GM19468 (cell line): ENCODE data around the gene PURA.
A peak's percentile ranks its signal among the peaks of the same experiment; 100 is the strongest.

ENCODE experiments used
- ATAC-seq: cut with Tn5 transposase; IDR thresholded peaks from one replicate; pipeline ENCODE4 v1.9.1; 2021; ENCODE audit warnings: mild to moderate bottlenecking, moderate library complexity, moderate number of reproducible peaks; ENCODE audit not compliant: unreplicated experiment; ENCODE audit errors: extremely low read depth

The PURA gene

DNA sequence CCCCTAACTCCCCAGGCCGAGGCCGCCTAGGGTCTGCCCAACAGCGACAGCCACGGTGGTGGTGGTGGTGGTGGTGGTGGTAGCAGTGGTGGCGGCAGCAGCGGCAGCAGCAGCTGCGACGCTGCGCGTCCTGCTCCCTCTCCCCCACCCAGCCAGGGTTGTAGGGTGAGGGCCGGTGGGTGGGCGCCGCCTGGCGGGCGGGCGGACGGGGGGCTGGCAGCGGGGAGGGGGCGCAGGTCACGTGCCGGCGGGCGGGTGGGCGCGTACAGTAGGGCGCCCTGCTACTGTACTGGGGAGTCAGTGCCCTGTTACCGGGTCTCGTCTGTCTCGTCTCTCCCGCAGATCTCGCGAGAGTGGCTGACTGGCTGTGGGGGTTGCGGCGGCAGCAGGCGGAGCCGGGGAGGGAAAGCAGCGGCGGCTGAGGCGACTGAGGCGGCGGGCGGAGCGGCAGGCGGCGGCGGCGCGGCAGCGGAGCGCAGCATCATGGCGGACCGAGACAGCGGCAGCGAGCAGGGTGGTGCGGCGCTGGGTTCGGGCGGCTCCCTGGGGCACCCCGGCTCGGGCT, at the start of gene PURA:
TSS of gene PURA (plus strand) at position 411 of the 565 bp plus-strand sequence. CDS start at position 484, 73 bp downstream.
- ATAC-seq, result peak; percentile 78

DNA sequence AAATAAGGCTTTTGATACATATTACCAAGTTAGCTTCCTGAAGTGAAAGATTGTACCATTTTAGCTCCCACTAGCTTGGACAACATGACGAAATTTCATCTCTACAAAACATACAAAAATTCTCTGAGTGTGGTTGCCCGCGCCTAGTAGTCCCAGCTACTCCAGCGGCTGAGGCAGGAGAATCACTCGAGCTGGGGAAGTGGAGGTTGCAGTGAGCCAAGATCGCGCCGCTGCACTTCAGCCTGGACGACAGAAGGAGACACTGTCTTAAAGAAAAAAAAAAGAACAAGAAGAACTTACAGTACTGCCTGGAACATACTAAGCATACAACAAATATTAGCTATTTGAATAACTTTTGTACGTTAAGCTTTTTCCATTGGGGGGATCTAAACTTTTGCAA, 41.1 kb upstream of the PURA start:
- no peak for ATAC-seq

- no peak for ATAC-seq
Observed at GRCh38 chr5:140073296-140073695, 40.6 kb upstream of the PURA start.

GRCh38 chr5:140075371-140075770, 38.5 kb upstream of the PURA start:
- ATAC-seq, result no peak

GRCh38 chr5:140076142-140076541, 37.8 kb upstream of the PURA start:
- no peak for ATAC-seq

DNA sequence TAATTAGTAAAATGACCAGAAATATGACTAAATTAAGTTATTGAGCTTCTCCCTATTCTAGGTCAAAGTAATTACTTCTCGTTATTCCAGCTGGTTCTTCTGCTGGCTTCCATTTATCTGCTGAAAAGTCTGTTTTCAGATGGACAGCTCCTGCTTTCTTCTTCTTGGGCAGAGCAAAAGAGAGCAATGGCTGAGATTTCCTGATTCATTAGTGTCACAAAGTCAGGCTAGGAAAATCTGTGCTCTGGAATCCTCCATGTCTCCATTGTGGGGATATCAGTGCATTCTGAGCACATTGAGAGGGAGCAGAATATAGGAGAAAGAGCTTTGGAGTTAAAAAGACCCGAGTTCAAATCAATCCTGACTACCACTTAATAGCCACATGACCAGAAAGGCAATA, 37.1 kb upstream of the PURA start:
- no peak for ATAC-seq

- ATAC-seq, result no peak
Observed at GRCh38 chr5:140083120-140083519, 30.8 kb upstream of the PURA start.

DNA sequence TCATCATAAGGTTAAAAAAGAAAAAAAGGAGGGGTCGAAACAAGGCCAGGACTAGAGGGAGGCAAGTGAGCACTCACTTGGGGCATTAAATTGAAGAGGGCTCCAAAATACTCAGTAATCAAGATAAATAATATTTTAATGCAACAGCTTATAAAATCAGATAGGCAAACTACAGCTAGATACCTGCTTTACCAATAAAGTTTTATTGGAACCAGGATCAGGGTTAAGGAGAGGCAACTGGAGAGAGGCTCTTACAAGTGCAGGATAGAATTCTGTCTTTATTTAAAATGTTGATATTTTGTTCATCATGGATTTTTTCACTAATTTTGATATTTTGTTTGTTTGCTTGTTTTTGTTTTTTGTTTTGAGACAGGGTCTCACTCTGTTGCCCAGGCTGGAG, 30.3 kb upstream of the PURA start:
- ATAC-seq, result no peak

DNA sequence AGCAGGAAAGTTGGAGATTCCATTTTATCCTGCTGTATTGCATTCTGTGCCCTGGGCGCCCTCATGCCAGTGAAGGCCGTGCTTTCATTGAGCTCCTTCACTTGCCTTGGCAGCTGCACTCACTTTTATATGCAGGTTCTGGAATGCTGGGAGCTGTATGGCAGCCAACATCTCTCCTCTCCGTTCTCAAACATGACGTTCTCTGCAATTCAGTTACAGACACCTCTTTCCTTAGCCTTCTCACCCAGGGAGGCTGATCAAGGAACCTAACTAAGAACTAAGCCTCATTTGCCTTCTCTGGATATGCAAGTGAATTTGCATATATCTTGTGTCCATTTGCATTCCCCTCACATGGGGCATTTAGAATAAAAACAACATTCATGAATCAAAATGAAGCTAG, 29.4 kb upstream of the PURA start:
- no peak for ATAC-seq

DNA sequence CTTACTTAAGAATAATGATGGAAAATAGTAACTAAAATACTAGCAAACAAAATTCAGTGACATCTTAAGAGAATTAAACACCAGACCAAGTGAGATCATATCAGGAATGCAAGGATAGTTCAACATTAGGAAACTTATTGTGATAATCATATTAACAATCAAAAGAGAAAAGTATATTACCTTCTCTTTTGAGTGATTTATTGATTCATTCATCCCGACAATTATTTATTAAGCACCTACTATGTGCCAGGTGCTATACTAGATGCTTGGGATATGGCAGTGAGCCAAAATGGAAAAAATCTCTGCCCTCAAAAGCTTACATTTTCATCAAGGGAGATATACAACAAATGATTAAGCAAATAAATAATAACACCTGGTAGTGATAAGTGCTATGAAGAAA, 23.7 kb upstream of the PURA start:
- ATAC-seq, result no peak

DNA sequence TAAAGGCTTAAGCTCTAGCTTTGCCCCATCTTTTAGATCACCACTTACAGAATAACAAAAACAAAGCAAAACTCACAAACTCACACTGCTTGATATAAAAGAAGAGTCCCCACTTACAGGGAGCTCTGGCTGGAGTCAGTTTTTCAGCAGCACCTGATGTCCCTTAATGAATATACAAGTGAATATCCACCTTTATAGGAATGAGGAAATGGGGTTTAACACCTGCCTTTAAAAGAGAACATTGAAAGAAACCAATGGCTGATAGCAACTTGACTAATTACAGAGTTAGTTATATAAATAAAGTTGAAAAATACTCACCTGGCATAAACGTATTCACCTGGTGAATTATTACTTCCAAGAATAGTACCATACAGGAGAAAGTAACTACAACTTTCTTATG, 20.7 kb upstream of the PURA start:
- no peak for ATAC-seq

DNA sequence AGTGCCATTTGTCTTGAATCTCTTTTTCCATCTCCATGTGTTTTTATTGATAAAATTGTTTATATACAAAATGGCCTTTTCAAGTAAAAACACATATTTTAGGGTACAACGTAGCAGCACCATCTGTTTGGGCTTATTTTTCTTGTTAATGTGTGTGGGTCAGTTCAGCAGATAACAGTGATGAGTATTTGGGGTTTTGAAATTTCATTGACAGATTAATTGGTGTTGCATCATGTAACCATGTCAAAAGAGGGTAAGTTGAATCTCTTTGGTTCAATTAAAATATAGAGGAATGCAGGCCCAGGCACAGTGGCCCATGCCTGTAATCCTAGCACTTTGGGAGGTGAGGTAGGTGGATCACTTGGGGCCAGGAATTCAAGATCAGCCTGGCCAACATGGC, 20.0 kb upstream of the PURA start:
- no peak for ATAC-seq

- ATAC-seq, result no peak
Observed at GRCh38 chr5:140094889-140095288, 19.0 kb upstream of the PURA start.

GRCh38 chr5:140101179-140101578, 12.7 kb upstream of the PURA start:
- ATAC-seq, result no peak

- ATAC-seq, result no peak
Observed at GRCh38 chr5:140103154-140103553, 10.8 kb upstream of the PURA start.

DNA sequence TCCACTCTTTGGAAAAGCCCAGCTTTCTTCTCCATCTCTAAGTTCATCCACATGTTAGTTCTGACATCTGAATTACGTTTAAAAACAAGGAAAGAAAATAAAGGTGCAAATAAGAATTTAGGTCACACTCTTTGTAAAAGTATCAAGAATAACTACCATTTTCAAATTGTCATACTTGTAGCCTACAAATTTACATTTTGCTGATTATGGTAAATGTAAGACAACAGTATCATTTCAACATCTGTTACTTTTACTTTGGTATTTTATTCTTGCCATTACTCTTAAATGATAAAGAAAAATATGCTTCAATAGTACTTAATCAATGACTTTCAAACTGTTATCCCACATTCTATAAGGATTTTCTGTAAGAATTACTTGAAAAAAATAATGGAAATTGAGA, 9.8 kb upstream of the PURA start:
- no peak for ATAC-seq

DNA sequence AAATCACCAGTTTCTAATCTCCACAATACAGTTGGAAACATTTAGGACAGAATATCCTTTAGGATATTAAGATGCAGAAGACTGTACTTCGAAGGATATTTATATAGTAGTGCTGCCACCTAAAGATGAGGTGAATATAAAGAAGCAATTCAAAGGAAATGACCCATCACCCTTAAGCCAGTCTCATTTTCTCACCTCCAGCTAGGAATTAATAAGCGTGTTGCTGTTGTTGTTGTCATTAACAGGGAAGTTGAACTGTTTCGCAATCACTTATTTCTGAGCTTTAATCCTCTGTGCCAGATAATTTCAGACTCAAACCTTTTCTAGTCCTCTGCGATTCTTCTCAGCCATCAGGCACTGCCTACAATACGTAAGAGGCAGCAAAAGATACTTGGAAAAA, 7.8 kb upstream of the PURA start:
- ATAC-seq, result no peak

DNA sequence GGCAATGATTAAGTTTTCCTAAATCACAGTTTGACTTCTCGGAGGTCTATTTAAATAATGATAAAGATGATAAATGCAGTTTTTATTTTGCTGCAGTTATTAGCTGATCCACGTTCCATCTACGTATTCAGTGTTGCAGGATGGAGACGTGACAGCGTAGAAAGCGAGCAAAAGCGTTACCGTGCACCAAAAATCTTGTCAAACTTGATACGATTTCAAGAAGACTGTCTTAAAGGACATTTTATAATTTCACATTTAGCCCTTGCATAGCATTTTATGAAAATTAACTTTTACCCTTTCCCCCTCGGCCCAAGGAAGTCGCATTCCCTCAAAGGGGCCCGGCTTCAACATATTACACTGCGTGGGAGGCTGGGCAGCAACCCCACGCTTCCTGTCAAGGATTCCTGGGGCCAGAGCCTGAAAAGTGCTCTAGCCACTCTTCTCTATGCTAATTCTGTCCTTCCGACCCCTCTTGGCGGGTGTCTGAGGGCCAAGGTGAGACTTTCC, 7.1 kb upstream of the PURA start:
- no peak for ATAC-seq

GRCh38 chr5:140107312-140108092, 6.4 kb upstream of the PURA start:
- peak; percentile 82 for ATAC-seq

- ATAC-seq, result peak; percentile 19
Observed at GRCh38 chr5:140108093-140109017, 5.6 kb upstream of the PURA start.
